Measurements from ENCODE around the gene LRP1B.
"Not testable (repeated sequence)": the region's sequence is repeated elsewhere in the genome, so short reads cannot be mapped to it uniquely, and the experiment has no call there.

LRP1B gene

GRCh38 chr2:140383781-140384180 lies 1747.0 kb downstream of the LRP1B start:
- DNase-seq: no peak

GRCh38 chr2:140376686-140377085 lies 1754.1 kb downstream of the LRP1B start:
- DNase-seq: no peak

GRCh38 chr2:140363131-140363530 lies 1767.7 kb downstream of the LRP1B start:
- DNase-seq: no peak

- DNase-seq: no peak
Observed at GRCh38 chr2:140362361-140362760, 1768.5 kb downstream of the LRP1B start.

- DNase-seq: no peak
Observed at GRCh38 chr2:140359056-140359771, 1771.6 kb downstream of the LRP1B start.

GRCh38 chr2:140356697-140357096 lies 1774.1 kb downstream of the LRP1B start:
- no peak for DNase-seq

GRCh38 chr2:140355511-140356090 lies 1775.2 kb downstream of the LRP1B start:
- no peak for DNase-seq

GRCh38 chr2:140354544-140354943 lies 1776.3 kb downstream of the LRP1B start:
- DNase-seq: no peak

GRCh38 chr2:140353541-140353940 lies 1777.3 kb downstream of the LRP1B start:
- no peak for DNase-seq

- DNase-seq: no peak
Observed at GRCh38 chr2:140351692-140352091, 1779.1 kb downstream of the LRP1B start.

GRCh38 chr2:140349695-140350094 lies 1781.1 kb downstream of the LRP1B start:
- DNase-seq: no peak

- no peak for DNase-seq
Observed at GRCh38 chr2:140348826-140349225, 1782.0 kb downstream of the LRP1B start.

GRCh38 chr2:140344838-140345237 lies 1786.0 kb downstream of the LRP1B start:
- DNase-seq: no peak

GRCh38 chr2:140344266-140344665 lies 1786.5 kb downstream of the LRP1B start:
- DNase-seq: not testable (repeated sequence)

- no peak for DNase-seq
Observed at GRCh38 chr2:140338795-140339194, 1792.0 kb downstream of the LRP1B start.

GRCh38 chr2:140337061-140337460 lies 1793.8 kb downstream of the LRP1B start:
- no peak for DNase-seq

- no peak for DNase-seq
Observed at GRCh38 chr2:140316345-140316744, 1814.5 kb downstream of the LRP1B start.

GRCh38 chr2:140311905-140312304 lies 1818.9 kb downstream of the LRP1B start:
- no peak for DNase-seq

- no peak for DNase-seq
Observed at GRCh38 chr2:140308706-140309105, 1822.1 kb downstream of the LRP1B start.

- no peak for DNase-seq
Observed at GRCh38 chr2:140307532-140307931, 1823.3 kb downstream of the LRP1B start.

- DNase-seq: no peak
Observed at GRCh38 chr2:140295767-140296166, 1835.0 kb downstream of the LRP1B start.

GRCh38 chr2:140288726-140289125 lies 1842.1 kb downstream of the LRP1B start:
- DNase-seq: no peak

- DNase-seq: no peak
Observed at GRCh38 chr2:140288213-140288612, 1842.6 kb downstream of the LRP1B start.

Data from anterior cingulate cortex (tissue), 58 donors.